Fibroblast of villous mesenchyme (primary cell): ENCODE results near the gene SQSTM1. TPM values are rescaled to one million over a fixed set of nuclear protein-coding genes. Genes with fewer than 3 reads are reported as not detected.
A peak's percentile ranks its signal among the peaks of the same experiment; 100 is the strongest.

Experiments
- DNase-seq: peaks from one replicate; pipeline ENCODE4 v3.0.0-alpha.2; 2010; ENCODE audit warnings: low read depth
- H3K4me3 ChIP-seq: 2 replicates; pipeline ENCODE4 v1.5.1; 2011; ENCODE audit warnings: low read depth, mild to moderate bottlenecking, low read length
- CTCF ChIP-seq: IDR thresholded peaks from 2 replicates; pipeline ENCODE4 v1.5.1; 2012; ENCODE audit warnings: low read depth, mild to moderate bottlenecking, low read length; ENCODE audit not compliant: insufficient read depth
- total RNA-seq: library from RNA; depleted of rRNA; stranded (reverse); fragments of >200 nt; gene quantifications from 2 replicates; pipeline ENCODE4 v1.2.3, GENCODE V29; 2012

SQSTM1 gene
- total RNA-seq, 1 donor: 892 TPM

GRCh38 chr5:179816796-179817469, 3.8 kb upstream of the SQSTM1 start:
- no peak for TF ChIP-seq CTCF
- DNase-seq: no peak
- H3K4me3 ChIP-seq: peak overlapping the region; percentile 47

DNA sequence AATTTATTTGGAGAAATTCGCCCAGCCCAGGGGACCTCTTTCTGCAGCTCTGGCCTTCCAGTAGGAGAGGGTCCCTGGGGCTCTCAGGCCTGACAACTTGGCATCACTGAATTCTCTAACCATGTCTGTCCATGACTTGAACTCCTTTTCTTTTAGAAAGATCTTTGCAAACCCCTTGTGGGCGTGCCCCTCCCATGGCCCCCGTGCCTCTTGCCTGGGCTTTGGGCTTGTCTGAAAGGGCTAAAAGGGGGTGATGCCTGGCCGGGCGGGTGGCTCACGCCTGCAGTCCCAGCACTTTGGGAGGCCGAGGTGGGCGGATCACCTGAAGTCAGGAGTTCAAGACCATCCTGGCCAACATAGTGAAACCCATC, 3.2 kb upstream of the SQSTM1 start:
- H3K4me3 ChIP-seq: peak overlapping the region; percentile 47
- no peak for TF ChIP-seq CTCF
- no peak for DNase-seq

- no peak for TF ChIP-seq CTCF
- DNase-seq: no peak
- peak overlapping the region; percentile 24 for H3K4me3 ChIP-seq
Measured at GRCh38 chr5:179817890-179818745, 2.6 kb upstream of the SQSTM1 start.

DNA sequence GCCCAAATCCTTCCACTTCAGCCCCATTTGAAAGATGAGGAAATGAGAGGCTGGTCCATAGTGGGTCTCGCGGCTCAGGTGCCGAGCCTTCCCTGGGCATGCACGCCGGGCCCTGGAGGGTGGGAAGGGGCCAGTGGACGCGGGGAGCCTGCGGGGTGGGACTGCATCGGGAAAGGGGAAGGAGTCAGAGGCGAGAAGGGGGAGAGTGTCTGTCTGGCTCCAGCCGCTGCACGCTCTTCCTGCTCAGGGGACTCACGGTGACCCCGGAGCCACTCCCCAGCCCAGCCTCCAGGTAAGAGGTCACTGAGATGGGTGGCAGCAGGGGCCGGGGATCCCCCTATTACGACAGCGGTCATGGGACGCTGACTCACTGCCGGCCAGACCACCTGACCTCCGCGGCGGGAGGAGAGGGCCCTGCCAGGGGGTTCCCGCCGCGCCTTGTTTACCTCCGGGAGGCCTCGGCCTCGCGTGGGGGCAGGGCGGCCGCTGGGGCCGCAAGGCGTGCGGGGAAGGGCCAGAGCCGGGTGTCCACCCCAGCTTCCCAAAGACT, 1.9 kb upstream of the SQSTM1 start:
- H3K4me3 ChIP-seq: peak overlapping the region; percentile 24
- peak; percentile 98 for DNase-seq
- no peak for TF ChIP-seq CTCF

DNA sequence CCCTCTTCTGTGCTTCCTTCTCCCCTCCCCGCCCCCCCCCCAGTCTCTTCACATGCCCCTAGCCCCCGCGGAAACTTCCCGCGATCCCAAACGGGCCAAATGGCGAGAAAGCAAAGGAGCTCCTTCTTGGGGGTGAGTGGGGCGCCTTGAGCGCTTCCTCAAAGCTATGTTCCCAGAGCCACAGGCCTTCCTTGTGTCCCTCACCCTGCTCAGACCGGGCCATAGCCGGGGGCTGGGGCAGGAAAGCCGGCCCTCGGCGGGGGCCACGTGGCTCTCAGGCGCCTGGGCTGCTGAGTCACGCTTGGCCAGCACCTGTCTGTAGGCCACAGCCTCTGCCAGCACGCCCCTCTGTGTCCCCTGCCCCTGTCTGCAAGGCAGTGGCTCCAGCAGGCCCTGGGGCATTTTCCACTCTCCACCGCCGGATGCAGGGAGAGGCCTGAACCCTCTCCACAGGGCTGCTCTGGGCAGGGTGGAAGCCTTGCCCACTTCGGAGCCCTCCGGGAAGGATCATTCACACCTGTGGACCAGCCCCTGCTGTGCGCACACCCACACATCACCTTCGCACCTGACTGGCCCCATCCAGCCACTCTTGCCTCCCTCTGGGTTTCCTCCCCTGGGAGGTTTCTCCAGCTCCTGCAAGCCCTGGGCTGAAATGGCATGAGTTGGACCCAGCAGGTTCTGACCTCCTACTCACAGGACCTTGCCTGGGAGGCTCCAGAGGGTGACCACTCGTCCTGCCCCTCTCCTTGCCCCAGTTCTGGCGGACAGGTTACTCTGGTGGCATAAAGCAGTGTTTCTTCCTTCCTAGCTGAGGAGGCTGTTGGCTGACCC, 1.2 kb upstream of the SQSTM1 start:
- no peak overlapping the region for H3K4me3 ChIP-seq
- no peak for TF ChIP-seq CTCF
- DNase-seq: peak; percentile 83

GRCh38 chr5:179820127-179820482, 600 bp upstream of the SQSTM1 start:
- peak overlapping the region; percentile 91 for H3K4me3 ChIP-seq
- no peak for DNase-seq
- TF ChIP-seq CTCF: no peak
